ENCODE data around the gene TEC. TPM values are rescaled to one million over a fixed set of nuclear protein-coding genes. Genes with fewer than 3 reads are reported as not detected.

The TEC gene
- total RNA-seq, 1 experiment from 2014 or later, result 0.67 TPM

DNA sequence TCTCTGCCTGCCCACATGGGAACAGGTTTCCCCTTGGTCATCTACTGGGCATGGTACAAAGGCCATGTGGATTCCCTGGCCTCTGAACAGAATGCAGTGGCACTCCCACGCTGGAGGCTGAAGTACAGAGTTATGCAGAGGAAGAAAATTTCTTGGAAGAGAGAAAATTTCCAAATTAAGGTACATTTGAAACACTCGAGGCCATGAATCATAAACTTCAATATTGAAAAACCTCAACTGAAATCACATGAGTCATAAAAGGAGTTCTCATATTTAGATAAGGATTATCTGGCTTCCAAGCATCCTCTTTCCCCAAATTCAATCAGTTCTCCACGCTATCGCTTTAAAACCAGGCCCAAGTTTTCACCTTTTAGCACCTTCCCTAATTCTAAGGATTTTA, 107.5 kb downstream of the TEC start:
- TF ChIP-seq TCF7L2 (IDR thresholded peaks at IDR 0.05; ENCODE audit: low read depth, low read length), result no peak
- TF ChIP-seq SIN3A (IDR thresholded peaks at IDR 0.05; ENCODE audit: borderline replicate concordance, insufficient read depth, low read depth, low read length), result no peak
- TF ChIP-seq, protein P1, sequence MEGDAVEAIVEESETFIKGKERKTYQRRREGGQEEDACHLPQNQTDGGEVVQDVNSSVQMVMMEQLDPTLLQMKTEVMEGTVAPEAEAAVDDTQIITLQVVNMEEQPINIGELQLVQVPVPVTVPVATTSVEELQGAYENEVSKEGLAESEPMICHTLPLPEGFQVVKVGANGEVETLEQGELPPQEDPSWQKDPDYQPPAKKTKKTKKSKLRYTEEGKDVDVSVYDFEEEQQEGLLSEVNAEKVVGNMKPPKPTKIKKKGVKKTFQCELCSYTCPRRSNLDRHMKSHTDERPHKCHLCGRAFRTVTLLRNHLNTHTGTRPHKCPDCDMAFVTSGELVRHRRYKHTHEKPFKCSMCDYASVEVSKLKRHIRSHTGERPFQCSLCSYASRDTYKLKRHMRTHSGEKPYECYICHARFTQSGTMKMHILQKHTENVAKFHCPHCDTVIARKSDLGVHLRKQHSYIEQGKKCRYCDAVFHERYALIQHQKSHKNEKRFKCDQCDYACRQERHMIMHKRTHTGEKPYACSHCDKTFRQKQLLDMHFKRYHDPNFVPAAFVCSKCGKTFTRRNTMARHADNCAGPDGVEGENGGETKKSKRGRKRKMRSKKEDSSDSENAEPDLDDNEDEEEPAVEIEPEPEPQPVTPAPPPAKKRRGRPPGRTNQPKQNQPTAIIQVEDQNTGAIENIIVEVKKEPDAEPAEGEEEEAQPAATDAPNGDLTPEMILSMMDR (IDR thresholded peaks at IDR 0.05), result no peak
- no peak for TF ChIP-seq POLR2AphosphoS5 (IDR thresholded peaks at IDR 0.05; ENCODE audit: low read depth, low read length)
- TF ChIP-seq, protein P2, sequence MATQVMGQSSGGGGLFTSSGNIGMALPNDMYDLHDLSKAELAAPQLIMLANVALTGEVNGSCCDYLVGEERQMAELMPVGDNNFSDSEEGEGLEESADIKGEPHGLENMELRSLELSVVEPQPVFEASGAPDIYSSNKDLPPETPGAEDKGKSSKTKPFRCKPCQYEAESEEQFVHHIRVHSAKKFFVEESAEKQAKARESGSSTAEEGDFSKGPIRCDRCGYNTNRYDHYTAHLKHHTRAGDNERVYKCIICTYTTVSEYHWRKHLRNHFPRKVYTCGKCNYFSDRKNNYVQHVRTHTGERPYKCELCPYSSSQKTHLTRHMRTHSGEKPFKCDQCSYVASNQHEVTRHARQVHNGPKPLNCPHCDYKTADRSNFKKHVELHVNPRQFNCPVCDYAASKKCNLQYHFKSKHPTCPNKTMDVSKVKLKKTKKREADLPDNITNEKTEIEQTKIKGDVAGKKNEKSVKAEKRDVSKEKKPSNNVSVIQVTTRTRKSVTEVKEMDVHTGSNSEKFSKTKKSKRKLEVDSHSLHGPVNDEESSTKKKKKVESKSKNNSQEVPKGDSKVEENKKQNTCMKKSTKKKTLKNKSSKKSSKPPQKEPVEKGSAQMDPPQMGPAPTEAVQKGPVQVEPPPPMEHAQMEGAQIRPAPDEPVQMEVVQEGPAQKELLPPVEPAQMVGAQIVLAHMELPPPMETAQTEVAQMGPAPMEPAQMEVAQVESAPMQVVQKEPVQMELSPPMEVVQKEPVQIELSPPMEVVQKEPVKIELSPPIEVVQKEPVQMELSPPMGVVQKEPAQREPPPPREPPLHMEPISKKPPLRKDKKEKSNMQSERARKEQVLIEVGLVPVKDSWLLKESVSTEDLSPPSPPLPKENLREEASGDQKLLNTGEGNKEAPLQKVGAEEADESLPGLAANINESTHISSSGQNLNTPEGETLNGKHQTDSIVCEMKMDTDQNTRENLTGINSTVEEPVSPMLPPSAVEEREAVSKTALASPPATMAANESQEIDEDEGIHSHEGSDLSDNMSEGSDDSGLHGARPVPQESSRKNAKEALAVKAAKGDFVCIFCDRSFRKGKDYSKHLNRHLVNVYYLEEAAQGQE (IDR thresholded peaks at IDR 0.05; ENCODE audit: insufficient read depth in 1 of 2, low read depth in 2 of 2, low read length in 1 of 2), result no peak
- Histone ChIP-seq H3K36me3 (ENCODE audit: control insufficient read depth, insufficient read depth, low read length) (no peaks in the 10 kb centered on the region), H3K4me1 (ENCODE audit: control insufficient read depth, insufficient read depth, low read length) (no peaks in the 10 kb centered on the region), H3K9me3 (ENCODE audit: control insufficient read depth, insufficient read depth, low read depth, low read length) (no peaks in the 10 kb centered on the region), H3K4me3 (ENCODE audit: low read depth in 2 of 2, low read length in 2 of 2) (no peak overlapping the region), H3K27me3 (ENCODE audit: control insufficient read depth, insufficient read depth, low read length) (no peaks in the 10 kb centered on the region), H3K27ac (ENCODE audit: low read length) (no peak overlapping the region)
- ChIA-PET CTCF (no interaction called here), POLR2A (no interaction called here)
- in situ Hi-C loops (cut with HindIII; ENCODE audit: low pct_unique_long_range_greater_than_20kb, low sequenced_read_pairs) (no loop called here), intact Hi-C loops (cut with micrococcal nuclease; ENCODE audit: unreplicated experiment) (no loop called here)
- ATAC-seq, result no peak
- no TSS peak for BruUV-seq (replicated peaks)
- no peak for DNase-seq (ENCODE audit: low read depth, low spot score)

DNA sequence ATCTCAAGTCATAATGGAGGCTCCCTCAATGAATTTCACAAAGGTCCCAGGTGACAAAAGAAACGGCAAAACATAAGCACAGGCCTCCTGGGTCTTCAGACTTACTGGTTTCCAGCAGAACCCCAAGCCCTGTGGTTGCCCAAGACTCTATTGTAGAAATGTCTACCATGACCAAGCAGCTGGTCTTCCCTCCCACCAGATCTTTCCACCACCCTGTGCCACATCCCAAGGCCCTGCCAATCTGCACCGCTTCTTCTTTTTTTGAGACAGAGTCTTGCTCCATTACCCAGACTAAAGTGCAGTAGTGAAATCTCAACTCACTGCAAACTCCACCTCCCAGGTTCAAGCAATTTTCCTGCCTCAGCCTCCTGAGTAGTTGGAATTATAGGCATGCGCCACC, 112.4 kb downstream of the TEC start:
- H3K36me3 ChIP-seq (ENCODE audit: control insufficient read depth, insufficient read depth, low read length), result no peaks in the 10 kb centered on the region
- BruUV-seq (replicated peaks), result no TSS peak
- H3K4me1 ChIP-seq (ENCODE audit: control insufficient read depth, insufficient read depth, low read length), result no peaks in the 10 kb centered on the region
- ChIA-PET CTCF (no interaction called here), POLR2A (no interaction called here)
- no peak for DNase-seq (ENCODE audit: low read depth, low spot score)
- ATAC-seq, result no peak
- intact Hi-C loops (cut with micrococcal nuclease; ENCODE audit: unreplicated experiment), result no loop called here
- H3K27ac ChIP-seq (ENCODE audit: low read length), result no peak overlapping the region
- TF ChIP-seq POLR2AphosphoS5 (IDR thresholded peaks at IDR 0.05; ENCODE audit: low read depth, low read length) (no peak), TCF7L2 (IDR thresholded peaks at IDR 0.05; ENCODE audit: low read depth, low read length) (no peak), SIN3A (IDR thresholded peaks at IDR 0.05; ENCODE audit: borderline replicate concordance, insufficient read depth, low read depth, low read length) (no peak)
- TF ChIP-seq, protein P1 (IDR thresholded peaks at IDR 0.05), result no peak
- TF ChIP-seq, protein P2 (IDR thresholded peaks at IDR 0.05; ENCODE audit: insufficient read depth in 1 of 2, low read depth in 2 of 2, low read length in 1 of 2), result no peak
- peaks cover 3% of the 10 kb centered on the region; the same call in 1 of the 2 replicates for H3K9me3 ChIP-seq (ENCODE audit: control insufficient read depth, insufficient read depth, low read depth, low read length)
- H3K27me3 ChIP-seq (ENCODE audit: control insufficient read depth, insufficient read depth, low read length), result no peaks in the 10 kb centered on the region
- no peak overlapping the region for H3K4me3 ChIP-seq (ENCODE audit: low read depth in 2 of 2, low read length in 2 of 2)
- in situ Hi-C loops (cut with HindIII; ENCODE audit: low pct_unique_long_range_greater_than_20kb, low sequenced_read_pairs), result no loop called here

Measured in Panc1 (cell line).